NCI-H2171 (cell line): ENCODE results near the gene TMEM256.

Experiments
- DNase-seq: peaks from one replicate; lab custom pipeline; 2025; lab: John Stamatoyannopoulos, UW

TMEM256 gene

DNA sequence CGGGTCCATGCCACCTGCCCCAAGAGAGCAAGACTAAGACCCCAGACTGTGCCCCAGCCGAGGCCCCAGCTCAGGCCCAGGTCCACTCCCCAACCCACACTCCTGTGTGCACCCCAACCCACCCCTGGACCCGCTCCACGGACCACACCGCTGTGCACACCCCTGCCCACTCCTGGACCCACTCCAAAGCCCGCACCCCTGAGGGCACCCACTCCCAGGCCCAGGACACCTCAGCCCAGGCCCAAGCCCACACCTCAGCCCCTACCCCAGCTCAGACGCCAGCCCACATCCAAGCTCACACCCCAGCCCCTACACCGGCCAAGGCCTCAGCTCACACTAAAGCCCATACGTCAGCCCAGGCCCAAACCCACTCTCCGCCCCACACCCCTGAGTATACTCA lies 25.8 kb upstream of the TMEM256 start:
- no peak for DNase-seq

DNA sequence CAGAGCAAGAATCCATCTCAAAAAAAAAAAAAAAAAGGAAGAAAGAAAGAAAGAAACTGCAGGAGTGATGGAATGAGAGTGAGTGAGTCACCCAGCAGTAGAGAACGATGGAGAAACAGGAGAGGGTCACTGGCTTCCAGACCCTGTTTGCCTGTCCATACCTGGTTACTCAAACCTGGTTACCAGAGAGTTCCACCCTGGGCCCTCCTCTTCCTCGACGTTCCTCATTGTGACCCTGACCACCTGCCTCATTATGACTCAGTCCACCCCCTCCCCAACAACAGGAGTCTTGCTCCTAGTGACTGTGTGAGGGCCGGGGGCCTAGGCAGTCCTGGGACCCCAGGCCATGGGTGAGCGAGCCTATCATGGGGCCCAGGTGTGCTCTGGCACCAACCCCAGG lies 24.7 kb upstream of the TMEM256 start, which contains the start of gene SPEM3:
SPEM3 (plus strand) TSS at position 301 of the 400 bp plus-strand sequence; CDS start at position 347, 46 bp downstream.
- no peak for DNase-seq

DNA sequence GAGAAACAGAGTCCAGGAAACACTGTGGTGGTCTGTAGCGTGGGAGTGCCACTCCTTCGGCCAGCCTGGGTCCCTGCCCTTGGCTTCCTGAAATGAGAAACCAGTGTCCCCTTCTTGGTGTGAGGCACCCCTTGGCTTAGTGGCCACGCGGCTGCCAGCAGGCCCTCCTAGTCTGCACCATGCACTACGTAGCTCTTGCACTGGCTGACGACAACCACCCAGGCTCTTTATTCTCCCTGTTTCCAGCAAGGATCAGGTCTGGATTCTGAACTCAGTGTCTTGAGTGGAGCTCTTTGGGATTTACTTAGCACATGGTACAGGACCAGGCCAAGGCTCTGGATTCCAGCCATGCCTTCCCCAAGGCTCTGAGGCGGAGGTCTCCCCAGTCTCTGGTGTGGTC lies 23.7 kb upstream of the TMEM256 start:
- DNase-seq = no peak

DNA sequence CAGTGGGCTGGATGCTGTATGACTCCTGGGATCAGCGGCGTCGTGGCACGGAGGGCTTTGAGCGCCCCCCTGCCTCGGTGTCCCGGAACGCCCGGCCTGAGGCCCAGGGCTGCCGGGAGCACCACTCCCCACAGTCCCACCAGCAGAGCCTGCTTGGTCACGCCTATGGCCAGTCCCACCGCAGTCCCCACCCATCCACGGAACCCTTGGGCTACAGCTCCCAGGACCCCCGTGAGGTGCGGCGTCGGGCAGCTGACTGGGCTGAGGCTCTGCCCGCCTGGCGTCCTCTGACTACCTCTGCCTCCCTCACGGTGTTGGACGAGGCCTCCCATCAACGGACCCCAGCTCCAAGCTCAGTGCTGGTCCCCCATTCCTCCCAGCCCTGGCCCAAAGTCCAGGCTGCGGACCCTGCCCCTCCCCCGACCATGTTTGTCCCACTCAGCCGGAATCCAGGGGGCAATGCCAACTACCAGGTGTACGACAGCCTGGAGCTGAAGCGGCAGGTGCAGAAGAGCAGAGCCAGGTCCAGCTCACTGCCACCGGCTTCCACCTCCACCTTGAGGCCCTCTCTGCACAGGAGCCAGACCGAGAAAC lies 23.1 kb upstream of the TMEM256 start:
- DNase-seq = no peak

DNA sequence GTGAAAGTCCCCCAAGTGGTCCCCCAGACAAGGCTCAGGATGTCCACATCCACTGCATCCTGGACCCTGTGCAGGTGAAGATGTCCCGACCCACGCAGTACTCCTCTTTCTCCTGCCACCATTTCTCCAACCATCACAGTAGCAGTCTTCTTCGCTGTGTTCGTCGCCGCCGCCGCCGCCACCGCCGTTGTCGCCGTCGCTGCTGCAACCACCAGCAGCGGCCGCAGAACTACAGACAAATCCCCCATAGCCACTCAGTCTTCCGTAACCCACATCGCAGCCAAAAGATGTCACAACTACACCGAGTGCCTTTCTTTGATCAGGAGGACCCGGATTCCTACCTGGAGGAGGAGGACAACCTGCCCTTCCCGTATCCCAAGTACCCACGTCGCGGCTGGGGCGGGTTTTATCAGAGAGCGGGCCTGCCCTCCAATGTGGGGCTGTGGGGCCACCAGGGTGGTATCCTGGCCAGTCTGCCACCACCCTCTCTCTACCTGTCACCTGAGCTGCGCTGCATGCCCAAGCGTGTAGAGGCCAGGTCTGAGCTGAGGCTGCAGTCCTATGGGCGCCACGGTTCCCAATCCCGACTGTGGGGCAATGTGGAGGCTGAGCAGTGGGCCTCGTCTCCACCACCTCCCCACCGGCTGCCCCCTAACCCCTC lies 22.4 kb upstream of the TMEM256 start:
- DNase-seq = no peak

DNA sequence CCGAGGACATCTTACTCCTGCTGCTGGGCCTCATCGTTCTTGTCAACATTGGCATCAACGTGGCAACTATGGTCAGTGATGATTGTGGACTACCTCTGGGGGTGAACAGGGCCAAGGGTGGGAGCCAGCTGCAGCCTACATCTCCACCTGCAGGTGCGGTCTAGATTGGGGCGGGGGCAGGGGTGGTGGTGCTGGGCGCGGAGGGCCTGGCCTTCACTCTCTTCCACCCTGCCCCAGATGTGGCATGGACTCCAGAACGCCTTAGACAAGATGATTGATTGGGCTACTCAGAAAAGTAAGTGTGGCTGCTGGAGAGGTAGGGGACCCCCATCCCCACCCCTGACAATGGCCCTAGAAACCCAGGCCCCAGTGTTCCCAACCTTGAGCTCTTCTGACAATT lies 21.9 kb upstream of the TMEM256 start:
- no peak for DNase-seq

DNA sequence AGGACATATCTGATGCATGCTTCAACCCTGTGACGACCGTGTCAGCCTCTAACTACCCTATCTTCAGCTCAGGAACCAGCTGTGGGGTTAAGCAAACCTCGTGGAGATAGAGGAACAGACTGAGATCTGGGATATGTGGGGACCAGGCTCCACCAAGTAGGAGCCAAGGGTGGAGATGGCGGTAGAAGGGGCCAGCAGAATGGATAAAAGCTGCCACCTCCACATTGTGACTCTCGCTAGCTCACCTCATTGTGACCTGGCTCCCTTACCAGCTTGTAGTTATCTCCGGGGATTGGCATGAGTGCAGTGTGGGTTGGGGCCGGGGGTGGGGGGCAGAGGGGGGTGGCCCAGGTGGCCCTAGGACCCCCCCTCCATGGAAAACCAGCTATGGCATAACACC lies 21.4 kb upstream of the TMEM256 start, which contains the start of gene SPEM2:
SPEM2 (plus strand) TSS at position 301 of the 400 bp plus-strand sequence; CDS start at position 374, 73 bp downstream.
- no peak for DNase-seq

DNA sequence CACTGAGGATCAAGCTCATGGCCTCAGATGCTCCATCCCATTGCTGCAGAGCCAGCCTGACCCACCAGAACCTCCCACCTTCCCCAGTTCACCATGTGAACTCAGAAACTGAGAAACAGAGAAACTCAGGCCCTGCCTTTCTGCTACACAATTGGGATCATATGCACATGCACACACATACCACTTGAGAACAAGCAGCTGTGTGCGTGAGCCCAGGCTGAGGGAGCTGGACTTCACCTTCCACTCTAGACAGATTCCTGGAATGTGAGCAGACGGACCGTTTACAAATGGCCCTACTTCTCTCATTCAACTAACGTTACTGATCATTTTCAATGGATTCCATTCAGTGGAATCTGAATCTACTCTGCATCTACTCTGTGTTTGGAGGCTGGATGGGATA lies 19.8 kb upstream of the TMEM256 start:
- DNase-seq = no peak

DNA sequence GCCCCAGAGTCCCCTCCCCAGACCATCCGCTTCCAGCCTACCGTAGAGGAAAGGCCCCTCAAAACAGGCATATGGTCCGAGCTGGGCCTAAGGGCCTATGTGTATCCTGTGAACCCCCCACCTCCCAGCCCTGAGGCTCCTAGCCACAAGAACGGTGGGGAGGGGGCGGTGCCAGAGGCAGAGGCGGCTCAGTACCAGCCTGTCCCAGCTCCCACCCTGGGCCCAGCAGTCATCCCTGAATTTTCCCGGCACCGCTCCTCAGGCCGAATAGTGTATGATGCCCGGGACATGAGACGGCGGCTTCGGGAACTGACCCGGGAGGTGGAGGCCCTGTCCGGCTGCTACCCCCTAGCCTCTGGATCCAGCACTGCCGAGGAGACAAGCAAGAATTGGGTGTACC lies 17.3 kb upstream of the TMEM256 start:
- DNase-seq = no peak

DNA sequence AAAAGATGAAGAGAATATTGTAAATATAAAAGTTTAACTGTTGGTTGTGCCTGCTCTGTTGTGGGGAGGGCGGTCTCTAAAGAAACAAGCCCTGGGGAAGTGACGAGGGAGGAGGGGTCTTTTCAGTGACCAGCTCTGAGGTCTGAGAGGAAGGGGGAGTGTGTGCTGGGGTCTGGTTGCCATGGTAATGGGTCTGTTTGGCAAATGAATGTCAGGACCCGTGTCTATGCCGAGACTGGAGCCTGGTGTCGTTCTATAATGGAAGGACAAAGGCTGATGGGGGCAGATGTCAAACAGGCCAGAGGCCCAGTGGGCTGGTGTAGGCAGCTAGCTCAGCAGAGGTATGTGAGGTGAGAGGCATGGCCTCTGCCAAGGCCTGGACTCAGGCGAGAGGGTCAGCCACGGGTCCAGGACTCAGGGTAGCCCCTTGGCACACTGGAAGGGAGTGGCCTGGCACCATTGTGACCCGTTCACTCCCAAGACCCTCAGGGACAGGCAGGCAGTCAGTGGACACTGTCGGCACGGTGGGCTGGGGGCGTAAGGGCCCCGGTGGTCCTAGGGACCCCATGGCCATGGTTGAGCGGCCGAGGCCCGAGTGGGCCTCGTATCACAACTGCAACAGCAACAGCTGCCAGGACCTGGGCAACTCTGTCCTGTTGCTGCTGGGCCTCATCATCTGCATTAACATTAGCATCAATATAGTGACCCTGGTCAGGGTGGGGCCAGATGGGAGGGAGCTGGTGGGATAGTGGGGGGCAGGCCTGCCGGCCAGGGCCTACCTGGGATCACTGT lies 16.1 kb upstream of the TMEM256 start, which contains the start of gene SPEM1:
SPEM1 (plus strand) TSS at position 506 of the 792 bp plus-strand sequence; CDS start at position 567, 61 bp downstream.
- DNase-seq = no peak

DNA sequence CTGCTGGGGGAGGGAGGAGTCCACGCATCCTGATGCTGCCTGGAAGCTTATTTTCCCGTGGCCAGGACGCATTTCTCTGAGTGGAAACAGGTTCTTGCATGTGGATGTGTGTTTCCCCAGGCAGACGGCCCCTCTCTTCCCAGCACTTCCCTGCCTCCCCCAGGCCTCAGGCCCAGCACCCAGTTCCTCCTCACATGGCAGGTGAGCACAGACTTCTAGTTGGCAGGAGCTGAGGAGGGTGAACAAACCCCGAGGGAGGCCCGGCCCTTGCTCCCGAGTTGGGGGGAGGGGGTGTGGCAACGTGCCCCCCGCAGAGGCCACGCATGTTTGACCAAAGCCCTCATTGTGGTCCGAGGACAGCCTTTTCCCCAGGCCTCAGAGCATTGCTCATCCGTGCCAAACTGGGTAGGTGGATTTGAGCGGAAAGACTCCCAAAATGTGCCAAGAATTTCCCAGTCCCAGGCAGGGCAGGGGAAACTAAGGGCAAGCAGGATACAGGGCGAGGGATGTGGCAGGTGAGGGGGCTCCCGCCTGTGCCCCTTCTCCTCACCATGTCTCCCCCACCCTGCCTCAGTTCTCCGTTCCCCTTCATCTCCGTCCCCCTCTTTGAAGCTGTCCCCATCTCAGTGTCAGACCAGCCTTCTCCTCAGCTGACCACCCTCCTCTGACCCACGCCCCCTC lies 14.7 kb upstream of the TMEM256 start:
- no peak for DNase-seq

DNA sequence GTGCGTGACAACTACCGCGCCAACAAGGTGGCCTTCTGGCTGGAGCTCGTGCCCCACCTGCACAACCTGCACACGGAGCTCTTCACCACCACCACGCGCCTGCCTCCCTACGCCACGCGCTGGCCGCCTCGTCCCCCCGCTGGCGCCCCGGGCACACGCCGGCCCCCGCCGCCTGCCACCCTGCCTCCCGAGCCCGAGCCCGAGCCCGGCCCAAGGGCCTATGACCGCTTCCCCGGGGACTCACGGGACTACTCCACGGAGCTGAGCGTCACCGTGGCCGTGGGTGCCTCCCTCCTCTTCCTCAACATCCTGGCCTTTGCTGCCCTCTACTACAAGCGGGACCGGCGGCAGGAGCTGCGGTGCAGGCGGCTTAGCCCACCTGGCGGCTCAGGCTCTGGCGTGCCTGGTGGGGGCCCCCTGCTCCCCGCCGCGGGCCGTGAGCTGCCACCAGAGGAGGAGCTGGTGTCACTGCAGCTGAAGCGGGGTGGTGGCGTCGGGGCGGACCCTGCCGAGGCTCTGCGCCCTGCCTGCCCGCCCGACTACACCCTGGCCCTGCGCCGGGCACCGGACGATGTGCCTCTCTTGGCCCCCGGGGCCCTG lies 13.3 kb upstream of the TMEM256 start:
- no peak for DNase-seq

DNA sequence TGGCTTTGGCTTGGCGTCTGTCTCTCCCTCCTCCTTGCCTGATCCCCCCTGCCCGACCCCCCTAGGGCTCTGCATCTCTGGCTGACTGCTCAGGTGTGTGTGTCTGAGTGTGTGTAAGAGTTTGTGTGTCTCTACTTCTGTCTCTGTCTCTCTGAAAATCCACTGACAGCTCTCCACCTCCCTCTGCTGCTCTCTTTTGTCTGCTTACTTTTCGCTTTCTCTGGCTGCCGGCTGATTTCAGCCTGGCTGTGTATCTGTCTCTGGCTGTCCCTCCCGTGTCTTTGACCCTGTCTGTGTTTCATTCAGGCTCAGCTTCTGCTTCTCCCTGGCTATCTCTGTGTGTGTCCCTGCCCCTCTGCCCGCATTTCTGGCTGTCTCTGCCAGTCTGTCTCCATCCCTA lies 12.4 kb upstream of the TMEM256 start:
- DNase-seq = no peak

DNA sequence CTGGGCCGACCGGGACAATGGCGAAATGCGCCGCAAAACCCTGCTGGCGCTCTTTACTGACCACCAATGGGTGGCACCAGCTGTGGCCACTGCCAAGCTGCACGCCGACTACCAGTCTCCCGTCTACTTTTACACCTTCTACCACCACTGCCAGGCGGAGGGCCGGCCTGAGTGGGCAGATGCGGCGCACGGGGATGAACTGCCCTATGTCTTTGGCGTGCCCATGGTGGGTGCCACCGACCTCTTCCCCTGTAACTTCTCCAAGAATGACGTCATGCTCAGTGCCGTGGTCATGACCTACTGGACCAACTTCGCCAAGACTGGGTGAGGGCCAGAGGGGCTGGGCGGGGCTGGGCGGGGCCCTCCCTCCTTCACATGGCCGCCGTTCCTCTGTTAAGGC lies 11.9 kb upstream of the TMEM256 start:
- DNase-seq = no peak

DNA sequence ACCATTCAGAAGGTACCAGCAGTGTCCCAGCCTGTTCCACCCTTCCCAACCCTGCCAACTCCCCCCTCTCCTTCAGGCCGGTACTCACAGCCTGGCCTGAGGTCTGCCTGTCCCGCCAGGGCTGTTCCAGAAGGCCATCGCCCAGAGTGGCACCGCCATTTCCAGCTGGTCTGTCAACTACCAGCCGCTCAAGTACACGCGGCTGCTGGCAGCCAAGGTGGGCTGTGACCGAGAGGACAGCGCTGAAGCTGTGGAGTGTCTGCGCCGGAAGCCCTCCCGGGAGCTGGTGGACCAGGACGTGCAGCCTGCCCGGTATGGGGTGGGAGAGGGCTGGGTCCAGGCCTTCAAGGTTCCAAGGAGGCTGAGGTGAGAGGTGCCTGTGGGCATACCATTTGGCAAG lies 10.9 kb upstream of the TMEM256 start:
- DNase-seq = no peak

DNA sequence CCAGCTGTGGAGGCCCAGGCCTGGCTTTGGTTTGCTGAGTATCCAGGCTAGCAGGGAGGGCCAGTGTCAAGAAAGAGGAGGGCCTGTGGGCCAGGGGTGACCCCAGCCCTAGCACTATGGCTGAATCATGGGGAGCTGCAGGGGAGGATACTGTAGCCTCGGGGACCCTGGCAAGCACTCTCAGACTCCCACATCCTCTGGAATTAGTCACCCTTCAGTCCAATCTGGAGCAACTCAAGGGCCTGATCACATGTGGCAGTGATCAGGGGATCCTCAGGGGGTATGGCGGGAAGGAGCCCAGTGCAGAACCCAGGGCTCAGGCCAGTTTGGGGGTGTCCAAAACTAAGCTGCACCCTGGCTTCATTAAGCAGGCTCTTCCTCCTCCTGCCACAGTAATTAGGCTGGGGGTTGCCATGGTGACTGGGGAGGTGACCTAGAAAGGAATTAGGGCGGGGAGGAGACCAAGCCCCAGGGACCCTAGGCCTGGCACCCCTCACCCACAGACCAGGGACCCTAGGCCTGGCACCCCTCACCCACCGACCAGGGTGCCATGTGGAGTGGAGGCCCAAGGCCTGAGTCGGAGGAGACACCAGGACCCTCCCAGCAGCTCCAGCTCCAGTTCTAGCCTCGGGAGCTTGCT lies 9.6 kb upstream of the TMEM256 start:
- DNase-seq = no peak

DNA sequence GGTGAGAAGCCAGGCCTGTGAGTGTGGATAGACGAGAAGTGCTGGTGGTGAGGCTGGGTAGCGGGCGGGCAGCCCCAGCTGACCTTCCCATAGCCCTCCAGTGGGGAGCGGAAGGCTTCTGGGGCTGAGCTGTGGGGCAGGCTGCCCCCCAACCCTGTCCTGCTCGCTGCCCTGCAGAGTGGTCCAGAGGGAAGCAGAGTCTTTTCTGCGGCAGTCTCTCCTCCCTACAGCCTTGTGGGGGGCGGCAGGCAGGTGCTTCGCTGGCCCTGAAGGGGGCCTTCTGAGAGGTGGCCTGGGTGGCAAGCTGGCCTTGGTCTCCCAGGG lies 7.5 kb upstream of the TMEM256 start:
- no peak for DNase-seq

DNA sequence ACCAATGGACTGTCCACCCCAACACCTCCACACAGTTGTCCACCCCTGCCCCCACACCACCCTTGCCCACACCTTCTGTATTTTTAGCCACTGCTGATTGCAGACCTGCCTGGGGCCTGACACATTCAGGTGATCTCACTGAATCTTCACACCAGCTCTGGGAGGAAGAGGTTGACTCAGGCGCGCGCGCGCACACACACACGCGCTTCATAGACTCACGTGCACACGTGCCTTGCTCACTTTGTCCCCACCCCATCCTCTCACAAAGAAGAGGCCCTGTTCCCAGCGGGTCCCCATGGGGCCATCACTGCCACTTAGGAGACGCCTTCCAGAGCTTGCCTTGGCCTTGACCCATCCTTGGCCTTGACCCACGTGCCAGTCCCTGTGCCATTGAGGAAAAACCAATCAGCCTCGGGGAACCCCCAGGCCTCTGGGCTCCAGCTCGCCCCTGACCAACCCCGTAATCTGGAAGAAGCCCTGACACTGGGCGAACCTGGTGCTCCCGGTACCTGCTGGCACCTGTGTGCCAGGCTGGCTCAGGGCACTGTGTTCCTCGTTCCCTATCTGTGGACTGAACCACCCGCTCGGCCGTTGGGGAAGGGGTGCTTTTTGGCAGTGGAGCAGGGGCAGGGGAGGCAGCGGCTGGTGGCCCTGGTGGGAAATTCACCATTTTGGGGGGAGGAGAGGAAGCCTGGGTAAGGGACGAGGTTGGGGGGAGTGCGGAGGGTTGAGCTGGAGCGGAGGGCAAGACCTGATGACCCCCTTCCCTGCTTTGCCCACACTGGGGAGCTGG lies 6.9 kb upstream of the TMEM256 start:
- no peak for DNase-seq

DNA sequence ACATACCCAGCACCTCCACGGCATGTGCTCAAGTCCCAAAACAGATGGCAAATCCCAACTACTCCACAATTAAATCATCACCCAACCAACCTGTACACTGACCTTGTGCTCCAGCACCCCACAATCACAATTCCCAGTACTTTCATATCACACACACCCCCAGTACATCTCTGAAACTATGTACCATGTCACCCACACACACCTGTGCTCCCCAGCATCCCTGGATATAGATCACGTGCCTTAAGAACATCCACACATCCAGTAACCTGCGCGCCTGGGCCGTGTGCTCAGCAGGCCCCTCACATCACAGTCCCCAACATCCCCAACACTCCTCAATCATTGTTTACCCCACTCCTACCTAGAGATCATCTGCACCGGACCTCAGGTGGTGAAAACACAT lies 5.8 kb upstream of the TMEM256 start:
- DNase-seq = no peak

DNA sequence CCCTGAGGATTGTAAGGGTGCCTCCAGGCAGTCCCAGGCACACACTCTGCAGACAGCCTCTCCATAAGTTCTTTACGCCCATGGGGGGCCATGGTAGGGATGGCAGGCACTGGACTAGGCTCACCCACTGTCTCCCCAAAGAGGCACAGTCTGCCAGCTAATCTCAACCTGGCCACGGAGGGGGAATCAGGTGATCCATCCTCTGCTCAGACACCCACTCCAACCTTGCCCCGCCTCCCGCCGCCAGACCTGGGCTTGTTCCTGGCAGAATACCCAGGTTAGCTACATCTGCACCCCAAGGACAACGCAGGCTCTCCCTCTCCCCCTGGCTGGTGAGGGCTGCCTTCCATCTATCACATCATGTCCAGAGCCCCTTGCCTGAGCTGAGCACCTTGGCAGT lies 5.0 kb upstream of the TMEM256 start:
- no peak for DNase-seq

DNA sequence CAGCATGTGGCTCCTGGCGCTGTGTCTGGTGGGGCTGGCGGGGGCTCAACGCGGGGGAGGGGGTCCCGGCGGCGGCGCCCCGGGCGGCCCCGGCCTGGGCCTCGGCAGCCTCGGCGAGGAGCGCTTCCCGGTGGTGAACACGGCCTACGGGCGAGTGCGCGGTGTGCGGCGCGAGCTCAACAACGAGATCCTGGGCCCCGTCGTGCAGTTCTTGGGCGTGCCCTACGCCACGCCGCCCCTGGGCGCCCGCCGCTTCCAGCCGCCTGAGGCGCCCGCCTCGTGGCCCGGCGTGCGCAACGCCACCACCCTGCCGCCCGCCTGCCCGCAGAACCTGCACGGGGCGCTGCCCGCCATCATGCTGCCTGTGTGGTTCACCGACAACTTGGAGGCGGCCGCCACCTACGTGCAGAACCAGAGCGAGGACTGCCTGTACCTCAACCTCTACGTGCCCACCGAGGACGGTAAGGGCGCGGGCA lies 4.4 kb upstream of the TMEM256 start:
- DNase-seq = no peak
